ENCODE results near the gene KLHDC7A. TPM values are rescaled to one million over a fixed set of nuclear protein-coding genes. Genes with fewer than 3 reads are reported as not detected.
"Not testable (repeated sequence)": the region's sequence is repeated elsewhere in the genome, so short reads cannot be mapped to it uniquely, and the experiment has no call there.

KLHDC7A gene
- total RNA-seq, 2 experiments from 2014 or later: 0.91 to 2.6 TPM

GRCh38 chr1:18461656-18462055 lies 19.1 kb upstream of the KLHDC7A start:
- H2AFZ ChIP-seq (ENCODE audit: low read length): no peak overlapping the region
- CTCF ChIA-PET (ENCODE audit: unreplicated experiment): no interaction called here
- TF ChIP-seq, protein P1, sequence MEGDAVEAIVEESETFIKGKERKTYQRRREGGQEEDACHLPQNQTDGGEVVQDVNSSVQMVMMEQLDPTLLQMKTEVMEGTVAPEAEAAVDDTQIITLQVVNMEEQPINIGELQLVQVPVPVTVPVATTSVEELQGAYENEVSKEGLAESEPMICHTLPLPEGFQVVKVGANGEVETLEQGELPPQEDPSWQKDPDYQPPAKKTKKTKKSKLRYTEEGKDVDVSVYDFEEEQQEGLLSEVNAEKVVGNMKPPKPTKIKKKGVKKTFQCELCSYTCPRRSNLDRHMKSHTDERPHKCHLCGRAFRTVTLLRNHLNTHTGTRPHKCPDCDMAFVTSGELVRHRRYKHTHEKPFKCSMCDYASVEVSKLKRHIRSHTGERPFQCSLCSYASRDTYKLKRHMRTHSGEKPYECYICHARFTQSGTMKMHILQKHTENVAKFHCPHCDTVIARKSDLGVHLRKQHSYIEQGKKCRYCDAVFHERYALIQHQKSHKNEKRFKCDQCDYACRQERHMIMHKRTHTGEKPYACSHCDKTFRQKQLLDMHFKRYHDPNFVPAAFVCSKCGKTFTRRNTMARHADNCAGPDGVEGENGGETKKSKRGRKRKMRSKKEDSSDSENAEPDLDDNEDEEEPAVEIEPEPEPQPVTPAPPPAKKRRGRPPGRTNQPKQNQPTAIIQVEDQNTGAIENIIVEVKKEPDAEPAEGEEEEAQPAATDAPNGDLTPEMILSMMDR (conservative IDR thresholded peaks at IDR 0.05; ENCODE audit: low read length): no peak
- no peak for TF ChIP-seq EZH2phosphoT487 (IDR thresholded peaks at IDR 0.05; ENCODE audit: borderline replicate concordance, low read depth, low read length)
- H3K27ac ChIP-seq (ENCODE audit: low read depth, low read length, poor library complexity, severe bottlenecking): no peak overlapping the region
- DNase-seq (ENCODE audit: low spot score): no peak
- H3K9me2 ChIP-seq (ENCODE audit: insufficient read depth, low read length): no peaks in the 10 kb centered on the region
- H3K79me2 ChIP-seq (ENCODE audit: insufficient read depth, low read depth, low read length): no peaks in the 10 kb centered on the region
- H3K4me2 ChIP-seq (ENCODE audit: low read length): no peak overlapping the region
- H3K4me1 ChIP-seq (ENCODE audit: insufficient read depth, low read length, poor library complexity, severe bottlenecking): no peaks in the 10 kb centered on the region
- H4K20me1 ChIP-seq (ENCODE audit: insufficient read depth, low read length): no peaks in the 10 kb centered on the region
- POLR2A ChIA-PET: no interaction called here
- BruUV-seq (replicated peaks): no TSS peak
- H3K36me3 ChIP-seq (ENCODE audit: insufficient read depth, low read length): no peaks in the 10 kb centered on the region
- H3K4me3 ChIP-seq (ENCODE audit: low read depth, low read length, poor library complexity, severe bottlenecking): no peak overlapping the region
- no peaks in the 10 kb centered on the region for H3K9me3 ChIP-seq (ENCODE audit: low read length)
- intact Hi-C loops (cut with micrococcal nuclease; ENCODE audit: unreplicated experiment): no loop called here

GRCh38 chr1:18462517-18462916 lies 18.2 kb upstream of the KLHDC7A start:
- H3K36me3 ChIP-seq (ENCODE audit: insufficient read depth, low read length); H3K4me3 ChIP-seq (ENCODE audit: low read depth, low read length, poor library complexity, severe bottlenecking); H2AFZ ChIP-seq (ENCODE audit: low read length); H3K9me3 ChIP-seq (ENCODE audit: low read length); H3K79me2 ChIP-seq (ENCODE audit: insufficient read depth, low read depth, low read length); POLR2A ChIA-PET; H4K20me1 ChIP-seq (ENCODE audit: insufficient read depth, low read length); H3K4me1 ChIP-seq (ENCODE audit: insufficient read depth, low read length, poor library complexity, severe bottlenecking); DNase-seq (ENCODE audit: low spot score); H3K4me2 ChIP-seq (ENCODE audit: low read length); BruUV-seq (replicated peaks); CTCF ChIA-PET (ENCODE audit: unreplicated experiment); intact Hi-C loops (cut with micrococcal nuclease; ENCODE audit: unreplicated experiment); H3K9me2 ChIP-seq (ENCODE audit: insufficient read depth, low read length); H3K27ac ChIP-seq (ENCODE audit: low read depth, low read length, poor library complexity, severe bottlenecking): not testable (repeated sequence)

GRCh38 chr1:18463063-18463462 lies 17.7 kb upstream of the KLHDC7A start:
- Histone ChIP-seq H4K20me1 (ENCODE audit: insufficient read depth, low read length) (no peaks in the 10 kb centered on the region), H3K36me3 (ENCODE audit: insufficient read depth, low read length) (no peaks in the 10 kb centered on the region), H3K4me2 (ENCODE audit: low read length) (no peak overlapping the region), H3K9me3 (ENCODE audit: low read length) (no peaks in the 10 kb centered on the region), H3K27ac (ENCODE audit: low read depth, low read length, poor library complexity, severe bottlenecking) (no peak overlapping the region), H3K4me1 (ENCODE audit: insufficient read depth, low read length, poor library complexity, severe bottlenecking) (no peaks in the 10 kb centered on the region), H3K79me2 (ENCODE audit: insufficient read depth, low read depth, low read length) (no peaks in the 10 kb centered on the region), H3K9me2 (ENCODE audit: insufficient read depth, low read length) (no peaks in the 10 kb centered on the region), H2AFZ (ENCODE audit: low read length) (no peak overlapping the region), H3K4me3 (ENCODE audit: low read depth, low read length, poor library complexity, severe bottlenecking) (no peak overlapping the region)
- POLR2A ChIA-PET: no interaction called here
- CTCF ChIA-PET (ENCODE audit: unreplicated experiment): no interaction called here
- no peak for TF ChIP-seq EZH2phosphoT487 (IDR thresholded peaks at IDR 0.05; ENCODE audit: borderline replicate concordance, low read depth, low read length)
- TF ChIP-seq, protein P1 (conservative IDR thresholded peaks at IDR 0.05; ENCODE audit: low read length): no peak
- BruUV-seq (replicated peaks): no TSS peak
- no peak for DNase-seq (ENCODE audit: low spot score)
- intact Hi-C loops (cut with micrococcal nuclease; ENCODE audit: unreplicated experiment): no loop called here
